Neural cell (in vitro differentiated cells): ENCODE data around the gene ELOB. TPM values are rescaled to one million over a fixed set of nuclear protein-coding genes. Genes with fewer than 3 reads are reported as not detected.
A peak's percentile ranks its signal among the peaks of the same experiment; 100 is the strongest.

ENCODE experiments used
- H2AFZ ChIP-seq: fragments of 200-600, 300-800 bp; sonication (generic), shearing (Covaris generic); 2 replicates; pipeline ENCODE4 v1.6.0; 2014; ENCODE audit warnings: low read depth, mild to moderate bottlenecking, antibody characterized with exemption, low read length, moderate library complexity
- H3F3A ChIP-seq: fragments of 200-600 bp; shearing (Covaris generic); 2 replicates; pipeline ENCODE4 v1.6.1; 2016; ENCODE audit warnings: mild to moderate bottlenecking, moderate library complexity, mixed read lengths, antibody characterized with exemption, low read length; ENCODE audit not compliant: insufficient read depth, poor library complexity, severe bottlenecking
- H3K27ac ChIP-seq: fragments of 200-600, 300-800 bp; sonication (generic), shearing (Covaris generic); 2 replicates; pipeline ENCODE4 v1.5.1; 2014; ENCODE audit warnings: mild to moderate bottlenecking, low read length, moderate library complexity
- H3K27me3 ChIP-seq: fragments of 300-800, 200-600 bp; sonication (generic), shearing (Covaris generic); 2 replicates; pipeline ENCODE4 v1.6.0; 2014; ENCODE audit warnings: mild to moderate bottlenecking, low read depth, low read length, moderate library complexity; ENCODE audit not compliant: insufficient read depth
- H3K36me3 ChIP-seq: fragments of 300-800, 200-600 bp; sonication (generic), shearing (Covaris generic); 2 replicates; pipeline ENCODE4 v1.5.1; 2014; ENCODE audit warnings: mild to moderate bottlenecking, antibody characterized with exemption, low read length, moderate library complexity; ENCODE audit not compliant: insufficient read depth
- H3K4me2 ChIP-seq: fragments of 300-800, 200-600 bp; sonication (generic), shearing (Covaris generic); 2 replicates; pipeline ENCODE4 v1.6.0; 2014; ENCODE audit warnings: mild to moderate bottlenecking, low read length
- H3K4me3 ChIP-seq: fragments of 300-800, 200-600 bp; sonication (generic), shearing (Covaris generic); 2 replicates; pipeline ENCODE4 v1.5.1; 2014; ENCODE audit warnings: mild to moderate bottlenecking, low read length, moderate library complexity
- H3K79me2 ChIP-seq: fragments of 200-600 bp; shearing (Covaris generic); replicated peaks from 2 replicates; pipeline ENCODE4 v1.6.0; 2014; ENCODE audit warnings: mild to moderate bottlenecking, low read length, moderate library complexity; ENCODE audit not compliant: insufficient read depth
- H3K9ac ChIP-seq: fragments of 300-800, 200-600 bp; sonication (generic), shearing (Covaris generic); 2 replicates; pipeline ENCODE4 v1.6.1; 2016; ENCODE audit warnings: mild to moderate bottlenecking, low read length, mixed read lengths
- H3K9me2 ChIP-seq: fragments of 200-600 bp; shearing (Covaris generic); 2 replicates; pipeline ENCODE4 v1.6.1; 2016; ENCODE audit warnings: mild to moderate bottlenecking, low read length, mixed read lengths; ENCODE audit not compliant: insufficient read depth
- H3K9me3 ChIP-seq: fragments of 200-600, 300-800 bp; sonication (generic), shearing (Covaris generic); 2 replicates; pipeline ENCODE4 v1.6.1; 2016; ENCODE audit warnings: mild to moderate bottlenecking, mixed run types, low read length, moderate library complexity, mixed read lengths
- H4K20me1 ChIP-seq: fragments of 200-600 bp; shearing (Covaris generic); 2 replicates; pipeline ENCODE4 v1.6.1; 2016; ENCODE audit warnings: mild to moderate bottlenecking, mixed run types; ENCODE audit not compliant: insufficient read depth
- EP300 ChIP-seq: fragments of 450-650 bp; conservative IDR thresholded peaks from 2 replicates; pipeline ENCODE4 v1.6.1; 2014; ENCODE audit warnings: antibody characterized with exemption, mild to moderate bottlenecking, moderate library complexity; ENCODE audit not compliant: poor library complexity, severe bottlenecking
- EZH2 ChIP-seq: fragments of 200-600, 300-800 bp; shearing (Covaris generic), sonication (generic); IDR thresholded peaks from 2 replicates; pipeline ENCODE4 v1.6.1; 2014; ENCODE audit warnings: antibody characterized with exemption, low read length, borderline replicate concordance, mild to moderate bottlenecking; ENCODE audit not compliant: insufficient read depth, poor library complexity, severe bottlenecking
- MXI1 ChIP-seq: fragments of 450-650 bp; conservative IDR thresholded peaks from 2 replicates; pipeline ENCODE4 v1.6.1; 2014; ENCODE audit warnings: antibody characterized with exemption, mild to moderate bottlenecking; ENCODE audit not compliant: poor library complexity, severe bottlenecking
- POLR2AphosphoS5 ChIP-seq: IDR thresholded peaks from 2 replicates; pipeline ENCODE4 v1.6.1; 2012
- RAD21 ChIP-seq: fragments of 450-650 bp; conservative IDR thresholded peaks from 2 replicates; pipeline ENCODE4 v1.6.1; 2014; ENCODE audit warnings: antibody characterized with exemption, mild to moderate bottlenecking, moderate library complexity
- SMC3 ChIP-seq: fragments of 450-650 bp; conservative IDR thresholded peaks from 2 replicates; pipeline ENCODE4 v1.6.1; 2014; ENCODE audit warnings: antibody characterized with exemption, mild to moderate bottlenecking, moderate library complexity; ENCODE audit not compliant: poor library complexity
- TAF1 ChIP-seq: IDR thresholded peaks from 2 replicates; pipeline ENCODE4 v1.6.1; 2012; ENCODE audit warnings: low read depth
- polyA plus RNA-seq: library from polyadenylated mRNA; depleted of rRNA; stranded (reverse); fragments of >200 nt; gene quantifications from 2 replicates; pipeline ENCODE4 v1.2.3, GENCODE V29; 2014
- TF ChIP-seq, protein P1 (sequence below): fragments of 450-650 bp; IDR thresholded peaks from 2 replicates; pipeline ENCODE4 v1.5.1; 2014; ENCODE audit warnings: antibody characterized with exemption, mild to moderate bottlenecking, moderate library complexity; ENCODE audit not compliant: poor library complexity, severe bottlenecking
- TF ChIP-seq, protein P2 (sequence below): IDR thresholded peaks from 2 replicates; pipeline ENCODE4 v1.6.1; 2012; ENCODE audit warnings: borderline replicate concordance

The ELOB gene
- polyA plus RNA-seq, 1 donor from 2014 or later: 513 TPM

DNA sequence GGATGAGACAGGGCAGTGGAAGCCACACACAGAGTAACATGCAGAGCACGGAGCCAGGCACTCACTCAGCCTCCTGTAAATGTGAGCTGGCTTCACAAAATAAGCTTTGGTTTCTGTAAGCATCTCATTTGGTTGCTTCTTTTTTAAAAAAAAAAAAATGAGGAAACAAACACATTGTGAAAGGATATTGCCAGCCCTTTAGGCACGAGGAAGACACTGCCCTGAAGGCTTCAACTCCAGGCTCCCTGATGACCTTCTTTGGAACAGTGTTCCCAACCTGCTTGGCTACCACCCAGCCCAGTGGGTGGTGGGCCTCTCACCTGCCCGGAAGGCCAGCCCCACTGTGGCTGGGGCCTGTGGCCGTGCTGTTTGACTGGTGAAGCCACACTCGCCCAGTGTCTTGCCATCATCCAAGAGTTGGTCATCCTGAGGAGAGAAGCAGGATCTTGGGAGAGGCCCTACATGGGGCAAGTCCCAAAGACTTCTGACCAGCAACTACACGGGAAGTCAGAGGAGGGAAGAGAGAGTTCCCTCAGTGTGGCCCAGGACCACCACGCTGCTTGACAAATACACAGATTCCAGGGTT lies 1.9 kb downstream of the ELOB start:
- H3K9me2 ChIP-seq: no peaks in the 10 kb centered on the region
- H3K36me3 ChIP-seq: peaks cover 4% of the 10 kb centered on the region
- H3K27me3 ChIP-seq: no peaks in the 10 kb centered on the region
- TF ChIP-seq MXI1 (no peak), RAD21 (no peak), EZH2 (no peak), SMC3 (no peak), POLR2AphosphoS5 (no peak), TAF1 (no peak), EP300 (no peak)
- TF ChIP-seq, protein P1, sequence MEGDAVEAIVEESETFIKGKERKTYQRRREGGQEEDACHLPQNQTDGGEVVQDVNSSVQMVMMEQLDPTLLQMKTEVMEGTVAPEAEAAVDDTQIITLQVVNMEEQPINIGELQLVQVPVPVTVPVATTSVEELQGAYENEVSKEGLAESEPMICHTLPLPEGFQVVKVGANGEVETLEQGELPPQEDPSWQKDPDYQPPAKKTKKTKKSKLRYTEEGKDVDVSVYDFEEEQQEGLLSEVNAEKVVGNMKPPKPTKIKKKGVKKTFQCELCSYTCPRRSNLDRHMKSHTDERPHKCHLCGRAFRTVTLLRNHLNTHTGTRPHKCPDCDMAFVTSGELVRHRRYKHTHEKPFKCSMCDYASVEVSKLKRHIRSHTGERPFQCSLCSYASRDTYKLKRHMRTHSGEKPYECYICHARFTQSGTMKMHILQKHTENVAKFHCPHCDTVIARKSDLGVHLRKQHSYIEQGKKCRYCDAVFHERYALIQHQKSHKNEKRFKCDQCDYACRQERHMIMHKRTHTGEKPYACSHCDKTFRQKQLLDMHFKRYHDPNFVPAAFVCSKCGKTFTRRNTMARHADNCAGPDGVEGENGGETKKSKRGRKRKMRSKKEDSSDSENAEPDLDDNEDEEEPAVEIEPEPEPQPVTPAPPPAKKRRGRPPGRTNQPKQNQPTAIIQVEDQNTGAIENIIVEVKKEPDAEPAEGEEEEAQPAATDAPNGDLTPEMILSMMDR: no peak
- TF ChIP-seq, protein P2, sequence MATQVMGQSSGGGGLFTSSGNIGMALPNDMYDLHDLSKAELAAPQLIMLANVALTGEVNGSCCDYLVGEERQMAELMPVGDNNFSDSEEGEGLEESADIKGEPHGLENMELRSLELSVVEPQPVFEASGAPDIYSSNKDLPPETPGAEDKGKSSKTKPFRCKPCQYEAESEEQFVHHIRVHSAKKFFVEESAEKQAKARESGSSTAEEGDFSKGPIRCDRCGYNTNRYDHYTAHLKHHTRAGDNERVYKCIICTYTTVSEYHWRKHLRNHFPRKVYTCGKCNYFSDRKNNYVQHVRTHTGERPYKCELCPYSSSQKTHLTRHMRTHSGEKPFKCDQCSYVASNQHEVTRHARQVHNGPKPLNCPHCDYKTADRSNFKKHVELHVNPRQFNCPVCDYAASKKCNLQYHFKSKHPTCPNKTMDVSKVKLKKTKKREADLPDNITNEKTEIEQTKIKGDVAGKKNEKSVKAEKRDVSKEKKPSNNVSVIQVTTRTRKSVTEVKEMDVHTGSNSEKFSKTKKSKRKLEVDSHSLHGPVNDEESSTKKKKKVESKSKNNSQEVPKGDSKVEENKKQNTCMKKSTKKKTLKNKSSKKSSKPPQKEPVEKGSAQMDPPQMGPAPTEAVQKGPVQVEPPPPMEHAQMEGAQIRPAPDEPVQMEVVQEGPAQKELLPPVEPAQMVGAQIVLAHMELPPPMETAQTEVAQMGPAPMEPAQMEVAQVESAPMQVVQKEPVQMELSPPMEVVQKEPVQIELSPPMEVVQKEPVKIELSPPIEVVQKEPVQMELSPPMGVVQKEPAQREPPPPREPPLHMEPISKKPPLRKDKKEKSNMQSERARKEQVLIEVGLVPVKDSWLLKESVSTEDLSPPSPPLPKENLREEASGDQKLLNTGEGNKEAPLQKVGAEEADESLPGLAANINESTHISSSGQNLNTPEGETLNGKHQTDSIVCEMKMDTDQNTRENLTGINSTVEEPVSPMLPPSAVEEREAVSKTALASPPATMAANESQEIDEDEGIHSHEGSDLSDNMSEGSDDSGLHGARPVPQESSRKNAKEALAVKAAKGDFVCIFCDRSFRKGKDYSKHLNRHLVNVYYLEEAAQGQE: no peak
- no peaks in the 10 kb centered on the region for H4K20me1 ChIP-seq
- no peaks in the 10 kb centered on the region for H3F3A ChIP-seq
- peak overlapping the region; percentile 76 for H3K4me2 ChIP-seq
- H2AFZ ChIP-seq: no peak overlapping the region
- peak overlapping the region; percentile 95 for H3K9ac ChIP-seq
- peak overlapping the region; percentile 98 for H3K4me3 ChIP-seq
- H3K79me2 ChIP-seq: peaks cover 39% of the 10 kb centered on the region
- H3K27ac ChIP-seq: no peak overlapping the region
- no peaks in the 10 kb centered on the region for H3K9me3 ChIP-seq

DNA sequence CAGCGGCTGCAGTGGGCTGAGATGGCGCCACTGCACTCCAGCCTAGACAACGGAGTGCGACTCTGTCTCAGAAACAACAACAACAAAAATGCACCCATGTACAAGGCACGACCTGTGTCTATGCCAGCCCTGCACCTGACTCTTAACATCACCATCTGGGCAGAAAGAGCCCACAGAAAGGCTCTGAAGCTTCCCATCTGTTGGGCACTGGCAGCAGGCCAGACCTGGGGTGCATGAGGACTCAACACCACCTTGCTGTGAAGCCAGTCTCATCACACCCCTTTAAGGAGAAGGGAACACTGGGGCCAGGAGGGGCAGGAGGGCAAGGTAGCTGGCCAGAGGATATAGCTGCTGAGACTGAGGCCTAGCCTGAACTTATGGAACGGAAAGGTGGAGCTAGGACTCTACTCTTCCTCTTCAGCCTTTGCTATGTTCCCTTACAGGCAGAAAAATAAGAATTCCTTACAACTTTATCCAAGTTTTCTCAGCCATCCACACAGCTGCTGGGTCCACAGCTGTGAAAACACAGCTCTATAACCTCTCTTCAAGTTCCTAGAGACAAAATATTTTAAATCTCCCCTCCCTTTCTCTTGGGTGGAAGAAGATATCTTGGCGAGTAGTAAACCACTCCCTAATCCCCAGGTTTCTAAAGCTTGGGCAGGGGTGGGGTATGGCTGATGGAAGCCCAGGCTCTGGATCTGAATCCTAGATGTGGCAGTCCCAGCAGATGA lies 2.8 kb downstream of the ELOB start:
- Histone ChIP-seq H3K36me3 (peaks cover 4% of the 10 kb centered on the region), H3K9ac (no peak overlapping the region), H3K27me3 (no peaks in the 10 kb centered on the region), H2AFZ (no peak overlapping the region), H3K9me3 (no peaks in the 10 kb centered on the region), H3K9me2 (no peaks in the 10 kb centered on the region), H3F3A (no peaks in the 10 kb centered on the region), H3K4me2 (no peak overlapping the region), H4K20me1 (no peaks in the 10 kb centered on the region), H3K27ac (no peak overlapping the region), H3K79me2 (peaks cover 39% of the 10 kb centered on the region), H3K4me3 (no peak overlapping the region)
- TF ChIP-seq EP300 (no peak), EZH2 (no peak)
- TF ChIP-seq, protein P1: no peak
